CD14-positive monocyte (primary cell): ENCODE data around the gene ST3GAL5. TPM values are rescaled to one million over a fixed set of nuclear protein-coding genes. Genes with fewer than 3 reads are reported as not detected.

ENCODE experiments used
- DNase-seq, 3 donors: peaks; one replicate each; pipeline ENCODE4 v3.0.0-alpha.2; 2011 to 2022
- H2AFZ ChIP-seq: 2 replicates; pipeline ENCODE4 v1.6.0; 2012; ENCODE audit warnings: mild to moderate bottlenecking, low read depth, low read length, inconsistent platforms; ENCODE audit not compliant: insufficient read depth, poor library complexity, severe bottlenecking
- H3K27ac ChIP-seq, 2 donors: 1 replicate in 1 of 2; 2 replicates in 1 of 2; pipeline ENCODE4 v1.5.1; 2012 to 2013; ENCODE audit warnings: low read length in 2 of 2, control low read depth in 1 of 2, inconsistent platforms in 1 of 2, low read depth in 1 of 2, mild to moderate bottlenecking in 1 of 2
- H3K27me3 ChIP-seq, 2 donors: one replicate each; pipeline versions ENCODE4 v1.6.0 to v1.6.1; 2011 to 2013; ENCODE audit warnings: low read length in 2 of 2; ENCODE audit not compliant: control insufficient read depth in 2 of 2, insufficient read depth in 2 of 2
- H3K36me3 ChIP-seq, 2 donors: replicated peaks in 1 of 2; 1 replicate in 1 of 2; 2 replicates in 1 of 2; pipeline versions ENCODE4 v1.5.1 to v1.6.1; 2012 to 2013; ENCODE audit warnings: low read length in 2 of 2, control low read depth in 1 of 2, inconsistent platforms in 1 of 2, mild to moderate bottlenecking in 1 of 2; ENCODE audit not compliant: insufficient read depth in 2 of 2, control insufficient read depth in 1 of 2
- H3K4me1 ChIP-seq, 2 donors: 1 replicate in 1 of 2; 2 replicates in 1 of 2; pipeline versions ENCODE4 v1.5.1 to v1.6.1; 2012 to 2013; ENCODE audit warnings: low read length in 2 of 2, control low read depth in 1 of 2, inconsistent platforms in 1 of 2, mild to moderate bottlenecking in 1 of 2, moderate library complexity in 1 of 2; ENCODE audit not compliant: insufficient read depth in 2 of 2, control insufficient read depth in 1 of 2
- H3K4me2 ChIP-seq: replicated peaks from 2 replicates; pipeline ENCODE3; 2012; ENCODE audit warnings: low read length, moderate library complexity, mild to moderate bottlenecking; ENCODE audit not compliant: poor library complexity, severe bottlenecking; ENCODE audit errors: extremely low read depth
- H3K4me3 ChIP-seq, 3 experiments: fragments of 200-600 bp in 1 of 3; sonication (generic) in 1 of 3; replicated peaks in 1 of 3; 1 replicate in 2 of 3; 2 replicates in 1 of 3; pipeline ENCODE4 v1.5.1; 2011 to 2013; ENCODE audit warnings: low read length in 3 of 3, mild to moderate bottlenecking in 3 of 3, control low read depth in 2 of 3, low read depth in 2 of 3, inconsistent platforms in 1 of 3, moderate library complexity in 1 of 3
- H3K79me2 ChIP-seq: 2 replicates; pipeline ENCODE4 v1.6.0; 2012; ENCODE audit warnings: mild to moderate bottlenecking, control low read depth, inconsistent platforms, low read length, moderate library complexity; ENCODE audit not compliant: insufficient read depth
- H3K9ac ChIP-seq: 2 replicates; pipeline ENCODE4 v1.6.0; 2017; ENCODE audit warnings: low read length, mild to moderate bottlenecking; ENCODE audit not compliant: insufficient read depth, poor library complexity, severe bottlenecking
- H3K9me3 ChIP-seq, 2 donors: replicated peaks in 1 of 2; 1 replicate in 1 of 2; 2 replicates in 1 of 2; pipeline versions ENCODE4 v1.5.1 to v1.6.1; 2012 to 2013; ENCODE audit warnings: low read length in 2 of 2, control low read depth in 1 of 2; ENCODE audit not compliant: control insufficient read depth in 1 of 2, insufficient read depth in 1 of 2
- H4K20me1 ChIP-seq: 2 replicates; pipeline ENCODE4 v1.6.0; 2012; ENCODE audit warnings: mild to moderate bottlenecking, low read length, control low read depth, moderate library complexity; ENCODE audit not compliant: insufficient read depth
- H3K27ac Mint-ChIP-seq, 7 donors: one replicate each; pipeline ENCODE4 v1.8.0; 2020; ENCODE audit warnings: mild to moderate bottlenecking in 7 of 7, mixed read lengths in 7 of 7, moderate library complexity in 6 of 7, inconsistent platforms in 2 of 7
- H3K27me3 Mint-ChIP-seq, 3 donors: one replicate each; pipeline ENCODE4 v1.8.0; 2021 to 2022; ENCODE audit warnings: low read depth in 3 of 3, mild to moderate bottlenecking in 3 of 3, mixed read lengths in 3 of 3, moderate library complexity in 3 of 3, inconsistent platforms in 1 of 3
- H3K36me3 Mint-ChIP-seq, 2 donors: one replicate each; pipeline ENCODE4 v1.8.0; 2020; ENCODE audit warnings: mixed read lengths in 2 of 2, inconsistent platforms in 1 of 2, mild to moderate bottlenecking in 1 of 2
- H3K4me1 Mint-ChIP-seq: one replicate; pipeline ENCODE4 v1.8.0; 2020; ENCODE audit warnings: mild to moderate bottlenecking, mixed read lengths
- H3K4me3 Mint-ChIP-seq, 2 donors: one replicate each; pipeline ENCODE4 v1.8.0; 2020; ENCODE audit warnings: mild to moderate bottlenecking in 2 of 2, mixed read lengths in 2 of 2, moderate library complexity in 1 of 2
- H3K9me3 Mint-ChIP-seq, 7 donors: one replicate each; pipeline ENCODE4 v1.8.0; 2020 to 2022; ENCODE audit warnings: mixed read lengths in 7 of 7, mild to moderate bottlenecking in 6 of 7, moderate library complexity in 6 of 7, inconsistent platforms in 2 of 7
- CTCF ChIP-seq: fragments of 200-600 bp; IDR thresholded peaks from one replicate; pipeline ENCODE4 v1.8.0; 2022; ENCODE audit warnings: antibody characterized with exemption, mild to moderate bottlenecking
- WGBS: methylation state at CpG from one replicate; pipeline ENCODE4 v1.1.5; 2013; ENCODE audit warnings: missing lambda C conversion rate; ENCODE audit not compliant: insufficient coverage; 5-methylcytosine and 5-hydroxymethylcytosine counted together
- intact Hi-C, 2 donors: fragments of 100-400 bp; cut with micrococcal nuclease; formaldehyde crosslinking; loops; one replicate each; pipeline versions ENCODE4 v1.15.0 to v1.15.1; 2023
- polyA plus RNA-seq, 3 donors: library from polyadenylated mRNA; depleted of rRNA in 1 of 3; unstranded in 2 of 3; stranded (reverse) in 1 of 3; fragments of 300-500 nt in 2 of 3; fragments of >200 nt in 1 of 3; fragmentation: Illumina TruSeq in 2 of 3; gene quantifications; 1 replicate in 2 of 3; 2 replicates in 1 of 3; pipeline ENCODE4 v1.2.3, GENCODE V29; 2012 to 2021

Gene ST3GAL5
- polyA plus RNA-seq, 3 donors = 14.0 to 51.2 (median 19.5) TPM

- DNase-seq = no peak
- Mint-ChIP-seq H3K36me3 (peaks cover 11 to 18% of the 10 kb centered on the region in 2 donors), H3K27me3 (peaks cover 7 to 9% (median 8%) of the 10 kb centered on the region in 3 donors), H3K4me1 (peaks cover 11% of the 10 kb centered on the region), H3K4me3 (no peak overlapping the region), H3K9me3 (peaks cover 0 to 5% (median 0%) of the 10 kb centered on the region in 7 donors), H3K27ac (no peak overlapping the region)
- Histone ChIP-seq H3K27ac (no peak overlapping the region), H3K9ac (no peak overlapping the region), H2AFZ (no peak overlapping the region), H4K20me1 (no peaks in the 10 kb centered on the region), H3K4me3 (no peak overlapping the region), H3K36me3 (peaks cover 0 to 5% of the 10 kb centered on the region in 2 donors), H3K4me2 (no peak overlapping the region), H3K4me1 (peaks cover 7 to 10% of the 10 kb centered on the region in 2 donors), H3K79me2 (no peaks in the 10 kb centered on the region), H3K9me3 (no peaks in the 10 kb centered on the region), H3K27me3 (no peaks in the 10 kb centered on the region)
- 45% methylated on average over 1 of the region's 4 CpGs for WGBS
- intact Hi-C loops = no loop called here
- TF ChIP-seq CTCF = no peak
Observed at GRCh38 chr2:85905187-85905666, 16.4 kb upstream of the ST3GAL5 start.

GRCh38 chr2:85903849-85904248 is 15.1 kb upstream of the ST3GAL5 start:
- no peak for DNase-seq
- no peaks in the 10 kb centered on the region for H4K20me1 ChIP-seq
- Mint-ChIP-seq H3K27me3 (peaks cover 7 to 10% (median 7%) of the 10 kb centered on the region in 3 donors), H3K4me1 (peaks cover 11% of the 10 kb centered on the region), H3K36me3 (peaks cover 11 to 15% of the 10 kb centered on the region in 2 donors), H3K27ac (no peak overlapping the region), H3K4me3 (no peak overlapping the region), H3K9me3 (peaks cover 0 to 5% (median 0%) of the 10 kb centered on the region in 7 donors)
- no peak overlapping the region for H3K9ac ChIP-seq
- no peak for TF ChIP-seq CTCF
- H3K27ac ChIP-seq = no peak overlapping the region
- H3K9me3 ChIP-seq = no peaks in the 10 kb centered on the region
- intact Hi-C loops = no loop called here
- H3K27me3 ChIP-seq = no peaks in the 10 kb centered on the region
- no peak overlapping the region for H3K4me3 ChIP-seq
- no peak overlapping the region for H3K4me2 ChIP-seq
- no peaks in the 10 kb centered on the region for H3K79me2 ChIP-seq
- 94% methylated on average over 8 of the region's 8 CpGs for WGBS
- H3K36me3 ChIP-seq = peaks cover 0 to 5% of the 10 kb centered on the region in 2 donors
- H3K4me1 ChIP-seq = peaks cover 7 to 10% of the 10 kb centered on the region in 2 donors
- H2AFZ ChIP-seq = no peak overlapping the region
